Panc1 (cell line): Measurements from ENCODE around the gene SCAF4.
"Not testable (repeated sequence)": the region's sequence is repeated elsewhere in the genome, so short reads cannot be mapped to it uniquely, and the experiment has no call there.

Source experiments
- POLR2AphosphoS5 ChIP-seq: IDR thresholded peaks from 2 replicates; pipeline ENCODE4 v1.6.1; 2012; ENCODE audit warnings: mild to moderate bottlenecking, low read depth, low read length, moderate library complexity
- TCF7L2 ChIP-seq: IDR thresholded peaks from 2 replicates; pipeline ENCODE4 v1.6.1; 2011; ENCODE audit warnings: mild to moderate bottlenecking, low read depth, low read length, inconsistent platforms
- TF ChIP-seq, protein P1 (sequence below): fragments of 450-650 bp; IDR thresholded peaks from 2 replicates; pipeline ENCODE4 v1.5.1; 2017; ENCODE audit warnings: mild to moderate bottlenecking
- TF ChIP-seq, protein P2 (sequence below), 2 experiments: IDR thresholded peaks; 2 replicates each; pipeline ENCODE4 v1.6.1; 2011 to 2012; ENCODE audit warnings: low read depth in 2 of 2, control low read depth in 1 of 2, low read length in 1 of 2, mild to moderate bottlenecking in 1 of 2, moderate library complexity in 1 of 2; ENCODE audit not compliant: insufficient read depth in 1 of 2

DNA sequence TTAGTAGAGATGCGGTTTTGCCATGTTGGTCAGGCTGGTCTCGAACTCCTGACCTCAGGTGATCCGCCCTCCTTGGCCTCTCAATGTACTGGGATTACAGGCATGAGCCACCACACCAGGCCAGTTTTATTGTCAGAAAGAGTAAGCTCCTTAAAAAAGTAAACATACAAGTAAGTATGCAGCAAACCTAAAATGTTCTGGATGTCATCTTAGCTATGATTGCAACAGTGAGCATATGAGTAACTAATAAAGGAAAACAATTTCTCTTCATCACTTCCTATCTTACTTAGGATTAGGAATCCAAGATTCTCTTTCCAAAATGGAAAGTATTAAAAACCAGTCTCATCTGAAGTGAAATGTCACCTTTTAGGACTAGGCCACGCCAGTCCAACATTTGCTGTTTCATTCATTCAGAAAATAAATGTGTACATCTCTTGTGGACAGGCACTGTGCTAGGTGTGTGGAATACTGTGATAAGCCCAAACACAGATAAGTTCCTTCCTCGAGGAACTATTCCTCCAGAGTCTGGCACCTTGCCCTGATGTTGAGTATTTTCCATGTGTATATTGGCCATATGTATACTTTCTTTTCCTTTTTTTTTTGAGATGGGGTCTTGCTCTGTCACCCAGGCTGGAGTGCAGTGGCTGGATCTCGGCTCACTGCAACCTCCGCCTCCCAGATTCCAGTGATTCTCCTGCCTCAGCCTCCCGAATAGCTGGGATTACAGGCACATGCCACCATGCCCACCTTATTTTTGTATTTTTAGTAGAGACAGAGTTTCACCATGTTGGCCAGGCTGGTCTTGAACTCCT is 5.9 kb upstream of the SCAF4 start:
- TF ChIP-seq, protein P1, sequence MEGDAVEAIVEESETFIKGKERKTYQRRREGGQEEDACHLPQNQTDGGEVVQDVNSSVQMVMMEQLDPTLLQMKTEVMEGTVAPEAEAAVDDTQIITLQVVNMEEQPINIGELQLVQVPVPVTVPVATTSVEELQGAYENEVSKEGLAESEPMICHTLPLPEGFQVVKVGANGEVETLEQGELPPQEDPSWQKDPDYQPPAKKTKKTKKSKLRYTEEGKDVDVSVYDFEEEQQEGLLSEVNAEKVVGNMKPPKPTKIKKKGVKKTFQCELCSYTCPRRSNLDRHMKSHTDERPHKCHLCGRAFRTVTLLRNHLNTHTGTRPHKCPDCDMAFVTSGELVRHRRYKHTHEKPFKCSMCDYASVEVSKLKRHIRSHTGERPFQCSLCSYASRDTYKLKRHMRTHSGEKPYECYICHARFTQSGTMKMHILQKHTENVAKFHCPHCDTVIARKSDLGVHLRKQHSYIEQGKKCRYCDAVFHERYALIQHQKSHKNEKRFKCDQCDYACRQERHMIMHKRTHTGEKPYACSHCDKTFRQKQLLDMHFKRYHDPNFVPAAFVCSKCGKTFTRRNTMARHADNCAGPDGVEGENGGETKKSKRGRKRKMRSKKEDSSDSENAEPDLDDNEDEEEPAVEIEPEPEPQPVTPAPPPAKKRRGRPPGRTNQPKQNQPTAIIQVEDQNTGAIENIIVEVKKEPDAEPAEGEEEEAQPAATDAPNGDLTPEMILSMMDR: not testable (repeated sequence)
- TF ChIP-seq, protein P2, sequence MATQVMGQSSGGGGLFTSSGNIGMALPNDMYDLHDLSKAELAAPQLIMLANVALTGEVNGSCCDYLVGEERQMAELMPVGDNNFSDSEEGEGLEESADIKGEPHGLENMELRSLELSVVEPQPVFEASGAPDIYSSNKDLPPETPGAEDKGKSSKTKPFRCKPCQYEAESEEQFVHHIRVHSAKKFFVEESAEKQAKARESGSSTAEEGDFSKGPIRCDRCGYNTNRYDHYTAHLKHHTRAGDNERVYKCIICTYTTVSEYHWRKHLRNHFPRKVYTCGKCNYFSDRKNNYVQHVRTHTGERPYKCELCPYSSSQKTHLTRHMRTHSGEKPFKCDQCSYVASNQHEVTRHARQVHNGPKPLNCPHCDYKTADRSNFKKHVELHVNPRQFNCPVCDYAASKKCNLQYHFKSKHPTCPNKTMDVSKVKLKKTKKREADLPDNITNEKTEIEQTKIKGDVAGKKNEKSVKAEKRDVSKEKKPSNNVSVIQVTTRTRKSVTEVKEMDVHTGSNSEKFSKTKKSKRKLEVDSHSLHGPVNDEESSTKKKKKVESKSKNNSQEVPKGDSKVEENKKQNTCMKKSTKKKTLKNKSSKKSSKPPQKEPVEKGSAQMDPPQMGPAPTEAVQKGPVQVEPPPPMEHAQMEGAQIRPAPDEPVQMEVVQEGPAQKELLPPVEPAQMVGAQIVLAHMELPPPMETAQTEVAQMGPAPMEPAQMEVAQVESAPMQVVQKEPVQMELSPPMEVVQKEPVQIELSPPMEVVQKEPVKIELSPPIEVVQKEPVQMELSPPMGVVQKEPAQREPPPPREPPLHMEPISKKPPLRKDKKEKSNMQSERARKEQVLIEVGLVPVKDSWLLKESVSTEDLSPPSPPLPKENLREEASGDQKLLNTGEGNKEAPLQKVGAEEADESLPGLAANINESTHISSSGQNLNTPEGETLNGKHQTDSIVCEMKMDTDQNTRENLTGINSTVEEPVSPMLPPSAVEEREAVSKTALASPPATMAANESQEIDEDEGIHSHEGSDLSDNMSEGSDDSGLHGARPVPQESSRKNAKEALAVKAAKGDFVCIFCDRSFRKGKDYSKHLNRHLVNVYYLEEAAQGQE (IDR thresholded peaks at IDR 0.05; ENCODE audit: insufficient read depth in 1 of 2, low read depth in 2 of 2, low read length in 1 of 2): not testable (repeated sequence)
- TF ChIP-seq POLR2AphosphoS5, TCF7L2: not testable (repeated sequence)
